HG03045 (cell line): ENCODE data around the gene MMP13.
"Not testable (repeated sequence)": the region's sequence is repeated elsewhere in the genome, so short reads cannot be mapped to it uniquely, and the experiment has no call there.

Experiments used
- ATAC-seq: cut with Tn5 transposase; IDR thresholded peaks from one replicate; pipeline ENCODE4 v1.9.1; 2021; ENCODE audit warnings: mild to moderate bottlenecking, moderate library complexity; ENCODE audit not compliant: unreplicated experiment

Gene MMP13

GRCh38 chr11:102905848-102906247 is 49.7 kb downstream of the MMP13 start:
- not testable (repeated sequence) for ATAC-seq

GRCh38 chr11:102903895-102904294 is 51.6 kb downstream of the MMP13 start:
- ATAC-seq: not testable (repeated sequence)

- no peak for ATAC-seq
Observed at GRCh38 chr11:102900346-102900745, 55.2 kb downstream of the MMP13 start.
